Measurements from ENCODE around the gene ANKRD11.
A peak's percentile ranks its signal among the peaks of the same experiment; 100 is the strongest.

Gene ANKRD11

GRCh38 chr16:89490439-89491237 is at the start of gene ANKRD11:
Gene ANKRD11 (minus strand): TSS chr16:89490561. CDS start chr16:89317019, 173,542 bp downstream.
- peak; percentile 99 for DNase-seq

DNA sequence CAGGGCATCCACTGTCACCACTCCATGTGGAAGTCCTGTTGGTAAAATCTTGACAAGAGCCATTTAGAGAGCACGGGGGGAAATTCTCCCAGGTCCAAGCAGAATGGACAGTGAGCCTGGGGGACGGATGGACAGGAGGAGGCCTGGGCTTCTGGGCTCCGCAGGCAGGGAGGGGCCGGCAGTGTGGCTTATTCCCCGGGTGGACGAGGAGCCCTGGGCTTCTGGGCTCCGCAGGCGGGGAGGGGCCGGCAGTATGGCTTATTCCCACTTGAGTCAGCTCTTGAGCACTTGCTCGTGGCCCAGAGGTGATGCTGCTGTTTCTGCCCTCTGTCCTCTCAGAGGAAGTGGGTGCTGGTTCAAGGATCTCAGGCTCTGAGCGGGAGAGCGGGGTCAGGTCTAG is 47.9 kb upstream of the ANKRD11 start:
- no peak for DNase-seq

GRCh38 chr16:89537549-89537925 is 47.2 kb upstream of the ANKRD11 start:
- no peak for DNase-seq

- no peak for DNase-seq
Measured at GRCh38 chr16:89536886-89537548, 46.7 kb upstream of the ANKRD11 start.

- no peak for DNase-seq
Measured at GRCh38 chr16:89536371-89536770, 46.0 kb upstream of the ANKRD11 start.

GRCh38 chr16:89534252-89534756 is 43.9 kb upstream of the ANKRD11 start:
- no peak for DNase-seq

GRCh38 chr16:89531821-89532526 is 41.6 kb upstream of the ANKRD11 start:
- no peak for DNase-seq

DNA sequence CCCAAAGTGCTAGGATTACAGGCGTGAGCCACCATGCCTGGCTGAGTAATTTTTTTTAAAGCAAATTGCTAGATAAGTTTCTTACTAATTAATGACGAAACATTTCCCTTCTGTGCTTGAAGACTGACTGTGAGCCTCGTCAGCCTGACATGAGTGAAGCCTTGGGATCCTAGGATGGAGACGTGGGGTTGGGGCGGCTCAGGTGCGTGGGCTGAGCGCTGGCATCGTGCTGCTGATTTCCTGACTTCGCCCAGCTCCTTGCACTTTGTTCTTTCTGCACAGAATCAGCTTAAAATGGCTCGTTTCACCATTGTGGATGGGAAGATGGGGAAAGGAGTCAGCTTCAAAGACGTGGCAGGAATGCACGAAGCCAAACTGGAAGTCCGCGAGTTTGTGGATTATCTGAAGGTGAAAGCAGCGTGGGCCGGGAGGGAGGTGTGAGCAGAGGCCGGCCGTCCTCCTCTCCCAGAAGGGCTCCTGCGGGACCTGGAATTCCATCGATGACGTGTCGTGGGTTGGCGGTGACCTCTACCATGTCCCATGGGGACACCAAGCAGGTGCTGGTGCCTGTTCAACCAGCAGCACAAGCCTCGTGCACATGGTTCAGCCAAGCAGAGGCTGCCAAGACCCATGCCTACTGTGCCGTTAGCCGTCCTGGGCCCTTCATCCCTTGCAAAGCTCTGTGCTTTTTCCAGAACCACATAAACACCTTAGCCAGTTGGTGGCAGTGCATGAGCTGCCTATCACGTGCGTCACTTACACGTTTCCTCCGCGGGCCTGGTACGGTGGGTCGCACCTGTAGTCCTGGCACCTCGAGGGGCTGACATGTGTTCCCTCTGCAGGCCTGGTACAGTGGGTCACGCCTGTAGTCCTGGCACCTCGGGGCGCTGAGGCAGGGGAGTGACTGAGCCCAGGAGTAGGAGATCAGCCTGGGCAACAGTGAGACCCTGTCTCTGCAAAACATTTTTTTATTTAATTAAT is 40.3 kb upstream of the ANKRD11 start:
- no peak for DNase-seq

- DNase-seq = no peak
Measured at GRCh38 chr16:89529097-89529496, 38.7 kb upstream of the ANKRD11 start.

- no peak for DNase-seq
Measured at GRCh38 chr16:89525146-89525913, 35.0 kb upstream of the ANKRD11 start.

GRCh38 chr16:89523680-89524344 is 33.5 kb upstream of the ANKRD11 start:
- DNase-seq = no peak

DNA sequence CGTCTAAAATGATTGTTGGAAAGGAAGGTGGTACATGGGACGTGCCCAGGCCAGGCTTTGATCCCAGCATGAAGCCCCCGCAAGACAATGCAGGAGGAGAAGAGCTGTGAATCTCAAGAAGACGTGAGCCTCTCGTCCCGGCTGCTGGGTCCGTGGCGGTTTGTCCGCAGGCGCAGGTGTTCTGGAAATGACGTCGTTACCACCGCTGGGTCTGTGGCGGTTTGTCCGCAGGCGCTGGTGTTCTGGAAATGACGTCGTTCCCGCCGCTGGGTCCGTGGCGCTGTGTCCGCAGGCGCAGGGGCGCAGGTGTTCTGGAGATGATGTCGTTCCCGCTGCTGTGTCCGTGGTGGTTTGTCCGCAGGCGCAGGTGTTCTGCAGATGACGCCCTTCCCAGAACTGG is 31.9 kb upstream of the ANKRD11 start:
- no peak for DNase-seq

DNA sequence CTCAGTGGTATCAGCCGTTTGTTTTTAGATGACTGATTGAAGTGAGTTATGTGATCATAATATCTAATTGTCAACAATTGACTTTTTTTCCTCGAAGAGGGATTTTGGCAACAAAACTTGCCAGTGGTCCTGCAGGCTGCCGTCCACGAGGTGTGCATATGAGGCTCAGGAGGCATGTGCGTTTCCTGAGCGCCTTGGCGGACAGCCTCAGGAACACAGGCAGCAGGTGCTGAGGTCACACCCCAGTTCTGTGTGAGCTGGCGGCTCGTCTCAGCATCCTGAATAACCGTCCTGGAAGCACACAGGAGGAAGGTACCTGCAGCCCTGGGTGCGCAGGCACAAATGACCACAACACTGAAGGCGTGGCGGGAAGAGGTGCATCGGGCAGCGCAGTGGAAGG is 29.5 kb upstream of the ANKRD11 start:
- no peak for DNase-seq

- no peak for DNase-seq
Measured at GRCh38 chr16:89517128-89517527, 26.8 kb upstream of the ANKRD11 start.

DNA sequence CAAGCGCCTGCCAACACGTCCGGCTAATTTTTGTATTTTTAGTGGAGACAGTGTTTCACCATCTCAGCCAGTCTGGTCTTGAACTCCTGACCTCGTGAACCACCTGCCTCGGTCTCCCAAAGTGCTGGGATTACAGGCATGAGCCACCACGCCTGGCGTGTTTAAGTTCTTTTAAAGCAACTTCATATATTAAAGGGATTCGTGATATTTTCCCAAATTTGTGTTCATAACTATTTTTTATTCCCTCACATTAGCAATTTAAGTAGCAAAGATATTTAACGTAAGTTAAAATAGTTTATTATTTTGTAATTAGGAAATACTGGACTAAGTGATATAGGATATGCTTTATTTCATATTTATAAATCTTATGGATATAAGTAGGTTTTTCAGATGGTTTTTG is 22.1 kb upstream of the ANKRD11 start:
- DNase-seq = no peak

DNA sequence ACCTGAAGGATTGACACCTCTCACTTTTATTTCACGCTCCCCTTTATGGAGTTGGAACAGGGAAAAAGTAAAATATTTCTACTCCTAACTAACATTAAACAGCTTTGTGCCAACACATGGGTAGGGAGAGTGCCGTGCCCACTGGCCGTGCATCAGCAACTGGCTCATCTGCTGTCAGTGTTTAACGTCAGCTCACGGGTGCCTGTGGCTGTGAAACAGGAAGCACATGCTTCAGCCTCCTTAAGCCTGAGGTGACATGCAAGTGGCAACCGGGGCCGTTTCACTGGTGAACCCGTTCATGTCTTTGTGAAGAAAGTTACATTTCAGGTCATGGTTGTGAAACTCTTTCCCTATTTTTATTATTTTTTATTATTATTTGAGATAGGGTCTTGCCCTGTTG is 21.0 kb upstream of the ANKRD11 start:
- no peak for DNase-seq

DNA sequence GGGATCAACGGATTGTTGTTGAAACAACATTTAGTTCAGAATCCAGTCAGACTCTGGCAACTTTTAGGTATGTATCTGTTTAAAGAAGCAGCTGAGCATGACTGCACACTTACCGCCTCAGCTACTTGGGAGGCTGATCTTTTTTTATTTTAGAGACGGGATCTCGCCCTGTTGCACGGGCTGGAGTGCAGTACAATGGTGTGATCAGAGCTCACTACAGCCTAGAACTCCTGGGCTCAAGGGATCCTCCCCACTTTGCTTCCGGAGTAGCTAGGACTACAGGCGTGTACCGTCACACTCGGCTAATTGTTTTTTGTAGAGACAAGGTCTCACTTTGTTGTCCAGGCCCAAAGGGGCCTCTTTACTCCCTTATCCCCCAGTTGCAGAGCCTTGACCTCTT is 20.2 kb upstream of the ANKRD11 start:
- DNase-seq = no peak

DNA sequence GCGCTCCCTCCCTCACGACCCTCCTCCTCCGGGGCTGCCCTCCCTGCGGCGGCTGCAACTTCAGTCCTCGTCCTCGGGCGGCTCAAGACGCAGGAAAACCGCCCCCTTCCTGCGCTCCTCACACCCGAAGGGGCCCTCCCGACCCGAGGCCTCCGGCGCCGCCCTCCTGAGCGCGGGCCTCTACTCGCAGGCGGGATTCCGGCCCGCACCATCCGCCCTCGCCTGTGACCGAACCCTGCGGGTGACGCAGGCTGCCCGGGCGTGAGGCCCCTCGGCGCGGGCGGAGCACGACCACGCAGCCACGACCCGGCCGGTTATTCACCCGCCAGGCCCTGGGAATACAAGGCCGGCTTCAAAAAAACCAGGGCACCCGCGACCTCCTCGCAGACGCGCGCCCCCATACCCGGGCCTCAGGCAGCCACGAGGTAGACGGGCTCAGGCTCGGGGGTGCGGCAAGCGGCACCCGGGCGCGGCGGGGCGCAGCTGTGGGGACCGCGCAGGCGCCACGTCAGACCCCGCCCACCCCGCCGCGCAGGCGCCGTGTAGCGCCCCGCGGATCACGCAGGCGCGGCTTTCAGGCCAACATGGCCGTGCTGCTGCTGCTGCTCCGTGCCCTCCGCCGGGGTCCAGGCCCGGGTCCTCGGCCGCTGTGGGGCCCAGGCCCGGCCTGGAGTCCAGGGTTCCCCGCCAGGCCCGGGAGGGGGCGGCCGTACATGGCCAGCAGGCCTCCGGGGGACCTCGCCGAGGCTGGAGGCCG is 17.7 kb upstream of the ANKRD11 start, which contains the start of gene SPG7:
Gene SPG7 (plus strand): TSS at position 570 of the 757 bp plus-strand sequence. CDS start 15 bp downstream, at position 585.
- peak in 1 of 2 experiments; percentile 11 for DNase-seq

DNA sequence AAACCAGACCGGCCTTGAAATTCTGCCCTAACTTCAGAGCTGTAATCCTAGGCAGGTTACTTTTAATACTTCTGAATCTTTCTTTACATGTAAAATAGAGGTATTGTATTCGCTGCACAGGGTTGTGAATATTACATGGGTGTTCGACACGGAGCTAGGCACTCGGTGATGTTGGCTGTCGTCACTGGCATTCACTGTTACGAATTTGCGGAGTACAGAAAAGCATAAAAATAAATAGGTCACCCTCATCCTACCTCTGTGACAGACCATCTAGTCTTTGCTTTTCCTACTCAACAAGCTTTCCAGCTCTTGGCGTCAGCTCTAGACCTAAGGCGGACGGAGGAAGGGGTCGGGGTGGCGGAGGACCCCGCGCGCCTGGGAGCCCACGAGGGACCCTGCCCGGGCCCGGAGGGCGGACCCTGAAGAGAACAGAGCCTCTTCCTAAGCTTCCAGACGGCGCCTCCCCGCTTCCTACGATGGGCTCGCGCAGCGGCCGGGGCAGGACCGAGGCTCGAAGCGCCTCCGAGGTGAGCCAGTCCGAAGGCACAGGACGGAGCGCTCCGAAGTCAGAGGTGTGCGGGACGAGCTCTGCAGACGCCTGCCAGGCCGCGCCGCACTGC is 17.0 kb upstream of the ANKRD11 start:
- DNase-seq = no peak

DNA sequence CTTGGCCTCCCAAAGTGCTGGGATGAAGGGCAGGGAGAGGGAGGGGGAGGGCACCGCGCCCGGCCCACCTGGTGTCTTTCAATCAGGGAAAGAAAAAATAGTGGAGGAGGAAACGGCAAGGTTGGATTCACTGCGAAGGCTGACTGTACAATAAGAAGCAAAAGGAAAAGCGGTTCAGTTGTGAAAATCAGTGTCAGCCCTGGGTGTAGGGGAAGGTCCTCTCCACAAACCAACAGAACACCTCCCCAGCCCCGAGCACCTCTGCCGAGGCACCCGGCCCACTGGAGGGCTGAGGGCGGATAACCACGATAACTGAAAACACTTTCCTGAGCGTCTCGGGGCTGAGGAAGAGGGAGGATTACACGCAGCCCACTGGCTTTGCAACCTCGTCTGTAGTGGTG is 16.4 kb upstream of the ANKRD11 start:
- no peak for DNase-seq

Measured in cerebellar nuclear complex (tissue), 1 donor.